Cardiac septum (tissue), 1 donor: Measurements from ENCODE around the gene CAPG. TPM values are rescaled to one million over a fixed set of nuclear protein-coding genes. Genes with fewer than 3 reads are reported as not detected.
"Not testable (repeated sequence)": the region's sequence is repeated elsewhere in the genome, so short reads cannot be mapped to it uniquely, and the experiment has no call there.

Source experiments
- DNase-seq: peaks from one replicate; pipeline ENCODE4 v3.0.0-alpha.2; 2020; ENCODE audit warnings: low spot score
- intact Hi-C: fragments of 100-400 bp; cut with DNase I; formaldehyde crosslinking; loops from one replicate; pipeline ENCODE4 v1.14.0; 2022
- total RNA-seq: library from RNA; stranded (reverse); fragmentation: NEBNext Ultra II Directional; extraction: Animal tissue kit (Norgen Biotek cat#: 25700); gene quantifications from one replicate; pipeline ENCODE4 v1.2.1, GENCODE V29; 2021
- donor health status: DM: no; HTN: no; CAD: no.

CAPG gene
- total RNA-seq, 1 donor from 2014 or later, result 7.4 TPM

DNA sequence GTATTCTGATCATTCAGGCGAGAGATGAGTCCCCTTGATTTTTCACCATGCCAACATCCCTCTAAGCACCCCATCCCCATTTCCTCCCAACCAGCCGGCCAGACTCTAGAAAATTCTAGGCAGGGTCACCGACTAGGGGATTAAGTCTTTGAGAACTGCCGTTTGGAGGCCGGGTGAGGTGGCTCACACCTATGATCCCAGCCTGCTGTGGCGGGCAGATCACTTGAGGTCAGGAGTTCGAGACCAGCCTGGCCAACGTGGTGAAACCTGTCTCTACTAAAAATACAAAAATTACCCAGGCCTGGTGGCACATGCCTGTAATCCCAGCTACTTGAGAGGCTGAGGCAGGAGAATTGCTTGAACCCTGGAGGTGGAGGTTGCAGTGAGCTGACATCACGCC is 29.4 kb upstream of the CAPG start:
- not testable (repeated sequence) for DNase-seq
- intact Hi-C loops, result loop anchor here (2.0 kb wide), 1 partner anchor 99 kb away; the partner anchor contains the start of gene MAT2A

DNA sequence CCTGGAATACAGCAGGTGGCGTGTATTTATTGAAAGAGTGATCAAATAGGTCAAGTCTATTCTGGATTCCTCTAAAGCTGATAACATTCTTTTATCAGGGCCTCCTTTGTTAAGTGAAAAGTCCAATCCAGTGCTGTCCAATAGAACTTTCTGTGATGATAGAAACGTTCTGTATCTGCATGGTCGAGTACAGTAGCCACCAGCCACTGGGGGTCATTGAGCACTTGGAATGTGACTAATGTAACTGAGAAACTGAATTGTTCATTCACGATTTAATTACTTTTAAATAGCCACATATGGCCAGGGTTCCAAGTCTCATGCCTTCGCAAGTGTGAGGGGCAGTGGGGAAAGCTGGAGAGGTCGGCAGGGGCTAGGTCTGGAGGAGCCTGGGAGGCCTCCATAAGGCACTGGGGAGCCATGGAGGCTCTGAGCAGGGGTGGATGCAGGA is 28.9 kb upstream of the CAPG start:
- intact Hi-C loops, result loop anchor here (2.0 kb wide), 1 partner anchor 100 kb away; the partner anchor contains the start of gene MAT2A
- DNase-seq, result no peak

DNA sequence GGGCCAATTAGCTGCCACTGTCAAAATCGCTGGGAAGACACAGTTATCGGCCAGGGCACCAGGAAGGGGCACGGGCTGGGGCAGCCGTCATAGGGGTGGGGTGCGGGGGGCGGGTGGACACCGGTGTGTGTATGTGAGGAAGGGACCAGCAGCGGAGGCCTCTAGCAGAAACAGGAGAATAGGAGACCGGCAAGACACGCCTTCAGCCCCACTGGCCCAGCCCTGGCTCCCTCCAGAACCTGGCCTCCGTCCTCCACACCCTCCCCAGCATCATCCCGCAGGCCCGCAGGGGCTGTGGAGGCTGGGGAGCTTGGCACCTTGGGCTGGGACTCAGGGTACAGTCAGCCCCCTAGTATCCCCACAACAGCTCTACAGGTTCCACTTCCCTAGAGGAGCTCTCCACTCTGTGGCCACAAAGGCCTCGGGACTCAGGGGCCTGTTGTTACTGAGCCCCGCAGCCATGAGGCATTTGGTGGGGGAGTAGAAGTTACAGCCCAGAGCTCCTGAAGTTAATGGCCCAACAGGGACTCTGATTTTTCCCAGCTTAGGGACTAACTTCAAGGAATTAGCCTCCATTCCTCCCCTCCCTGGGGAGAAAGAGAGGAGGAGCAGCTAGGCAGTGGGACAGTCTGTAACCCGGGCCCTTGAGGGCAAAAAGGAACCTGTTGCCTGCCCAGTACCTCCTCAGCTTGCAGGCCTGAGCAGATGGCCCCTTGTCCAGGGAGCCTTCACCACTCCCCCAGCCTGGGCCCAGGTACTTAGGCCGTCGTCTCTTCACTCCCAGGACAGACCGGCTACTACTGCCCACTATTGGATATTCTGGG is 28.2 kb upstream of the CAPG start:
- intact Hi-C loops, result loop anchor here (2.0 kb wide), 1 partner anchor 100 kb away; the partner anchor contains the start of gene MAT2A
- DNase-seq, result no peak

DNA sequence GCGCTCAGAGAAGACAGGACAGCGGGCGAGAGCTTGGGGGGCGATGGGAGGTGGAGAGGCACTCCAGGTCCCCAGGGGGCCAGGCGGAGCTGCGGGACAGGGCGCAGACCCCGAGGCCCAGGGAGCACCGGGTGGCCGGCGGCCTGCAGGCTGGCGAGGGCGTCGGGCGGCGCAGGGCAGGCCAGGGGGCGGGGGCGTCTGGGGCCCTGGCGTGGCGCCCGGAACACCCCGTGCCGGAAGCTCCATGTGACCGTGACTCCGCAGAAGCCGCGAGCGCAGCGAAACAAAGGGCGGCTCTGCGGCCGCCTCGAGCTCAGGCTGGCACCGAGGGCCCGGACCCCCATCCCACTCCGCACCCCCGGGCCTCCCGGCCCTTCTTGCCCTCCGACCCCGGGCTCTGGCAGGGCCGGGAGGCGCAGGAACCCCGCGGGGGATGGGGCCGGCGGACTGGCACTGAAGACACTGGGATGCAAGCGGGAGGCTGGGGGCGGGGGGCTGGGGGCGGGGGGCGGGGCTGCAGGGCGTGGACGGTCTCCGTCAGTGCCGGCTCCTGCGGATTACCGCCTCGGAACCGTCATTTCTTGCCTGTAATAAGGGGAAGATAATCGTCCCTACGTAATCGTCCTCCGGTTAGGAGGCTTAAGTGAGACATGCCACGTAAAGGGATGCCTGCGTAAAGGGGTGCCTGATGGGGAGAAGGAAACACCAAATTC is 27.5 kb upstream of the CAPG start:
- intact Hi-C loops, result loop anchor here (2.0 kb wide), 2 partner anchors 59 to 101 kb away; partner anchors contain the start of gene MAT2A
- DNase-seq, result peak; percentile 94

DNA sequence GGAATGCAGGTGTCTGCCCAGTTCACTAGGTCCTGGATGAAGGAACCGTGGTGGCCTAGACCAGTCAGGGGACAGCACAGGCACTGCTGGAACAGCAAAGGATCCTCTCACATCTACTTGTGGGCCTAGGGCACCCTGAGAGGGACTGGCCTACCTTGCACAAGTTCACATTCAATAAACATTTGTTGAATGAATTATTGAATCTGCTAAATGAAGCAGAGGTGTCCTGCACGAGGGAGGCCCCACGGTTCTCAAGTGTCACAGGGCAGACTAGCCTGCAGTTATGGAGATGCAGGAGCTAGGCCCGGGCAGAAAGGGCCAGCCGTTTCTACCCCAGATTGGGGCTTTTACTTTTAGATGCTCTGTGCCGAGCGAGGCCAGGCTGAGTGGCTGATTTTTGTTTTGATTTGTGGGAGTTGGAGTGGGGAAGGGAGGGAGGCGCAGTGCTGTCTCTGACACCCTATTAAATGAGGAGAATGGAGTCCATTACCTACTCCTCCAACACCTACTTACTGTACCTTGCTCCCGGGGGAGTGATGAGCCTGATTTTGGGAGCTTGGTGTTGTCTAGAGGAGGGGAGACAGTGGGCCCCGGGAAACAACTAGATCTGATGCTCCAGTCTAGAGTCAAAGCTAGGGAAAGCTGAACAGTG is 26.8 kb upstream of the CAPG start:
- no peak for DNase-seq
- intact Hi-C loops, result loop anchor here (2.0 kb wide), 1 partner anchor 60 kb away; no protein-coding TSS in a partner anchor

DNA sequence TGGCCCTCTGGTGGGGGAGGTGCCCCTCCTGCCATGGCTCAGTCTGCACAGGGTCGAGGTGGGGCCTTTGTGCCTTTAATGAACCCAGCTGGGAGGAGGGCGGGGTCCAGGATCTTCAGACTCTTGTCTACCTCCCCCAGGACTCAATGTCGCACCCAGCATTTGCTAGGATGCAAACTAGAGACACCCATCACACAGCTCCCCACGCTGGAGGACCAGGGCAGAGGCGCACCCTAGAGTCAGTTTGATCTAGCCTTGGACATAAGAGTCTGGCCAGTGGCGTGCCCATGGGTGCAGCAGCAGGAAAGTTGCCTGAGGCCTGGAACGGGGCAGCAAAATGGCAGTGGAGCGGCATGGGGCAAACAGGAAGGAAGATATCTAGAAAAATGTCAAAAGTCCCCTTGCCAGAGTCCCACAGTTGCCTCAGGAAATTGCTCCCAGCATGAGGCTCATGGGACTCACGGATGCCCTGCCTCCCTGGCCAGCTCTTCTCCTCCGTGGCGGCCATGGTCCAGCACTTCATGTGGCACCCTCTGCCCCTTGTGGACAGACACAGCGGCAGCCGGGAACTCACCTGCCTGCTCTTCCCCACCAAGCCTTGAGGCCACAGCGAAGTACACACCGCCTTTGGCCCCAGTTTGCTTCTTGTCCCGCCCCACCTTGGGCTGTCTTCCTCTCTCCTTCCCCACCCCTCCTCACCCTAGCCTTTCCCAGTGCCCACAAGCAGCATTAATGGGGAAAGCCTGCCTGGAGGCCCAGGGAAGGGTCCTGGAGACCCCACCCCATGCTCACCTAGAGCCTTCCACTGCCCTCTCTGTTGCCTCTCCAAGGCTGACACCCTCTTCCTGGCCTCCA is 26.0 kb upstream of the CAPG start:
- intact Hi-C loops, result loop anchor here (2.0 kb wide), 1 partner anchor 61 kb away; no protein-coding TSS in a partner anchor
- no peak for DNase-seq

DNA sequence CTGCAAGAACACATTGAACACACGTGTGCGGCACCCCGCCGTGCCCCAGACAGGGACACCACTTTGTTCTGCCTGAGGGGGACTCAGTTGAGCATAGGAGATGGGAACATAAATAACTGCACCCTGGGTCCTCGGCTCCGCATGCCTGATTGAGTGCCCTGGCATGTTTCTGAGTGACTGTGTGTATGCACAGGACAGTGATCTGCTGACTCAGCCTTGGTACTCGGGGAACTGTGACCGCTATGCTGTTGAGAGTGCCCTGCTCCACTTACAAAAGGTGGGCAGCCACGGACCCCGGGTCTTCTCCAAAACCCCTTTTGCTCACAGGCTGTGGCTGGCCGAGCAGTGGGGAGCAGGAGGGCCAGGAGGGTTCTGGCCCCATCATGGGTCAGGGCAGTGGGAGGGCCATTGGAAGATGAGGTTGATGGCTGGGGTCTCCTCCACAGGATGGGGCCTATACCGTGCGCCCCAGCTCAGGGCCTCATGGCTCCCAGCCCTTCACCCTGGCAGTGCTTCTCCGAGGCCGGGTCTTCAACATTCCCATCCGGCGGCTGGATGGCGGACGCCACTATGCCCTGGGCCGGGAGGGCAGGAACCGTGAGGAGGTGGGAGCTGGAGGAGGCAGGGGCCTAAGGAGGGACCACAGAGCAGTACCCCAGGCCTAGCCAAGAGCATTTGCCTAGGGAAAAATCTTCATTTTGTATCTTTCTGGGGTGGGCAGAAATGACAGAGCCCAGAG is 25.2 kb upstream of the CAPG start:
- intact Hi-C loops, result no loop called here
- DNase-seq, result no peak

DNA sequence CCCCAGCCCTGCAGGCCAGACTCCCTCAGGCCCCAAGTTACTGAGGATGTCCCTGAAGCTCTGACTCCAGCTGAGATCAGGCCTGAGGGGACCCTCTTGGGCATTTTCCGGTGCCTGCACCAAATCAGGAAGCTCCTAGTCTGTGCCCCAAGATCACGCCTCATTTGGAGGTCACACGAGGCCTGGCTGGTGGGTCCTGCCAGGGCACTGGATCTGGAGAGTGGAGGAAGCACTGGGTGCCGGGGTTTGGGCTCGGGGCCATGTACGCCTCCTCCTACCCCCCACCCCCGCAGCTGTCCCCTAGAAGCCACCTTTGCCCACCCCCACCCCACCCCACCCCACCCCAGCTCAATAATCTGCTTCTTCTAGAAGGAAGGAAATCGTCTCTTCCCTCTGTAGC is 24.5 kb upstream of the CAPG start:
- intact Hi-C loops, result no loop called here
- no peak for DNase-seq

DNA sequence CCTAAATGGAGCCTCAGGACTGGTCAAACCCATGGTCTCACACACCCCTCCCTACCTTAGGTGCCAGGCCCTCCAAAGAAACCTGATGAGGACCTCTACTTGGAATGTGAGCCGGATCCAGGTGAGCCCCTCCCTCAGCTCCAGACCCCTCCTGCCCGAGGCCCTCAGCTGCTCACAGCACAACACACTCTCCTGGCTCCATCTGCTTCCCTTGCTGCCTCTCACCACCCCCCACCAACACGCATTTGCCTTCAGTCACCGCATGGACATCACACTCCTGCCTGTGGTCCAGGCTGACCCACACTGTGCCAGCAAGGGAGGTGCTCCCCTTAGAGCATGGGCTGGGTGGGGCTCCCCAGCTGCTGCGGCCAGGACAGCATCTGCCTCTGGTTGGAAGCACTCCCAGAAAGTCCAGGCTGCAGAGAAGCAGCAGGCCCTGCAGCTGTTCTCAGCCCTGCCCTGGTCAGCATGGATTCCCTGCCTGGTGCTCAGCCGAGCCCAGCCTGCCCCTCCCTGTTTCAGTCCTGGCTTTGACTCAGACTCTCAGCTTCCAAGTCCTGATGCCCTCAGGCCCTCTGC is 23.4 kb upstream of the CAPG start:
- peak; percentile 87 for DNase-seq
- intact Hi-C loops, result no loop called here

DNA sequence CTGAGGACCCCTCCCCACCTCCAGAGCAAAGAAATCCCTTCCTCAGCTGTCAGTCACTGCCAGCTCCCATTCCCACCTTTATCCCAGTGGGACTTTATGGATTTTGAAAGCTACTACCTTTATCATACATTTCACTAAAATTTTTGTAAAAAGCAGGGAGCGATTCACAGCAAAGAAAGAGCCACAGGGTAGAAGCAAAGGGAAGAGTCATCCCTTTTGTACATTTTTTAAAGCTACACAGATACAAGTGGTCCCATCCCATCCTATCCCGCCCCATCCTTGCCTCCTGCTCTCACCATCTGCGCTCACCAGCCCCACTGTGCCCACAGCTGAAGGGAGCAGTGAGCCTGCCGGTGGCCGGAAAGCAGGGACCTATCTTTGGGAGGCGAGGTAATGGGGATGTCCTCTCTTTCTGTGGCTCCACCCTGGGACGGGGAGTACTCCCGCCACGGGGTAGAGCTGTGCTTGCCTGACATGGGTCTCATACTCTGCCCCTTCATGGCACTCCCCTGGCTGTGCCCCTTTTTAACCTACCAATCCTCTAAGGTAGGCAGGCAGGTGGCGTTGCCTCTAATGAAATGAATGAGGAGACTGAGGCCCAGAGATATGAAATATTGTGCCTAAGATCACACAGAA is 21.5 kb upstream of the CAPG start:
- intact Hi-C loops, result no loop called here
- no peak for DNase-seq

DNA sequence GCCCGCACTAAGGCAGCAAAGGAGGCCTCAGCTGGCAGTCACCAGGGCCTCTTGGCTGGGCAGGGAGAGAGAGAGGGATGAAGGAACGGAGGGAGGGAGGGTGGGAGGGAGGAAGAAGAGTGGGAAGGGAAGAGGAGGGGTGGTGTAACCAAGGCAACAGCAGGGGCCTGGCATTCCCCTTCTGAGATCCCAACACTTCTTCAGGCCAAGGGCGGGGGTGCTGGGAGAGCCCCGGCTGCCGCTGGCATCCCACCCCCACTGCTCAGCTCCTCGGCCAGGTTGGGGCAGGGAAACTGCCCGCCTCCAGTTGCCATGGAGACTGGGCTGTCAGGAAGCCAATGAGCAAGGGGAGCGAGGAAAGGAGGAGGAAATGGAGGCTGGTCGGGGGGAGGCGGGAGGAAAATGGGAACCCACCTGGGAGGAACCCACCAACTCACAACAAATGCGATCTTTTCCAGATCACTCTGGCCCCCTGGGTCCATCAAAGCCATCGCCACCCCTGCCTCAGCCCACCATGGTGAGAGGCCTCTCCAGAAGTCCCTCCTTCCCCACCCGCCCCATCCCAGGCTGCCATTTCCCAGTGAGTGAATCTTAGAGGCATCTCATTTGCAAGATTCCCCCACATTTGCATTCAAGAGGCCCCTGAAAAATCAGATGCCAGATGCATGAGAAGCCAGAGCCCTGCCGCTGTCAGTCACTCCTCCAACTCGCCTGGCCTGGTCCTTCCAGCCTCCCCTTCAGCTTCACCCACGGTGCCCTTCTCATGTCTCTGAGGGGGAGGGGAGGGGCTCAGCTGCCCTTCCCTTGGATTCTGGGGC is 20.8 kb upstream of the CAPG start:
- intact Hi-C loops, result no loop called here
- DNase-seq, result no peak

DNA sequence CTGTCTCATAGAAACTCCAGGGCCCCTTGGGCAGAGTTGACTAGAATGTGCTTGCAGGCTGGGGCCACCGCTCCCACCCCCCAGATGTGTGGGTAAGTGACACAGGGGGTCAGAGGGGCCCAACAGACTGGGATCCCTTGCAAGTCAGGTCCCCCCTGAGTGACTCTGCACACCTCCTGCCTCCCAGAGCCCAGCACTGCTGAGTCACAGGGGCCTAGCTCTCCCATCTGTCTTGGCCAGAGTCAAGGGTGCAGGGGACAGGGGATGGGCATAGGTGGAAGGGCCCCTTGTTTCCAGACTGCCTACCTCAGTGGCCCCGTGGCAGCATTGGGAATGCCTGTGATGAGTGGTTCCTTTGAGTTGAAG is 19.7 kb upstream of the CAPG start:
- intact Hi-C loops, result no loop called here
- DNase-seq, result no peak

DNA sequence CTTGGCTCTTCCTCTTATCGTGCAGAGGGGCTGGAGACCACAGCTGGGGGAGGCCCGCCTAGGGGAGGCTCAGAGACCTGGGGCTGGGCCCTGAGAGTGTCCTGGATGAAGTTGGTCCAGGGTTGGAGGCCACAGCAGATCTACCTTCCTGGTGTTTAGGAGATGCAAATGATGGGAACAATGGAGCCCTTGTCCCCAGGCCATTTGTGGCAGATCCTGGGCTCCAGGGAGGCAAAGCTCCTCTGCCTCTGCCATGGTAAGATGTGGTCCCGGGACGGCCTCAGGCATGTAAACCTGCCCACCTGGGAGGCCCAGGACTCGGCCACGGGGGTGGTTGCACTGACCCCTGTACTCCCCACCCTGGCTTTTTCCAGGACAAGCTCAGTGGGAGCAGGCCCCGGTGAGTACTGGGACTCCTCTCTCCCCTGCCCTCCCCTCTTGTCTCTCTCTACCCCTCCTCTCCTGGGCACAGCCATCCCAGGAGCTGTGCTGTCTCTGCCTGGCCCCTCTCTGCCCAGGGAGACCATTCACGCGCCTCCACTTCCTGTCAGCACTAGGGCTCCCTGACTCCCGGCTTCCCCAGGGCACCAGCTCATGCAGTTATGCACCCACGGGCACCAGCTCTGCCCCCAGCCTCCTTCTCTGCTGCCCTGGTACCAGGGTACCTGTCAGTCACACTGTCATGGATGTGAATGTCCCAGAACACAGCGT is 19.2 kb upstream of the CAPG start:
- intact Hi-C loops, result no loop called here
- DNase-seq, result no peak

DNA sequence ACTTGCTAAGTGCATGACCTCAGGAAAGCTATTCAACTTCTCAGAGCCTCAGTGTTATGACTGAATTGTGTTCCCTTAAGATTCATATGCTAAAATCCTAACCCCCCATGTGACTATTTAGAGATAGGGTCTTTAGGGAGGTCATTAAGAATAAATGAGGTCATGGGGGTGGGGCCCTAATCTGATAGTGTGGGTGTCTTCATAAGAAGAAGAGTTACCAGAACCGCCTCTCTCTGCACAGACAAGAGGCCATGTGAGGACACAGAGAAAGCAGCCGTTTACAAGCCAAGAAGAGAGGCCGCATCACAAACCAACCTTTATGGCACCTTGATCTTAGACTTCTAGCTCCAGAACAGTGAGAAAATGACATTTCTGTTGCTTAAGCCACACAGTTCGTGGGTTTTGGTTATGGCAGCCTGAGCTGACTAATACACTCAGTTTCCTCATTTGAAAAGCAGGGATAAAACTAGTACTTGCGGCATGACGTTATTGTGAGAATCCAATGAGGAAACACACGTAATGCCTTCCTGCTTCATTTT is 18.2 kb upstream of the CAPG start:
- DNase-seq, result no peak
- intact Hi-C loops, result no loop called here

DNA sequence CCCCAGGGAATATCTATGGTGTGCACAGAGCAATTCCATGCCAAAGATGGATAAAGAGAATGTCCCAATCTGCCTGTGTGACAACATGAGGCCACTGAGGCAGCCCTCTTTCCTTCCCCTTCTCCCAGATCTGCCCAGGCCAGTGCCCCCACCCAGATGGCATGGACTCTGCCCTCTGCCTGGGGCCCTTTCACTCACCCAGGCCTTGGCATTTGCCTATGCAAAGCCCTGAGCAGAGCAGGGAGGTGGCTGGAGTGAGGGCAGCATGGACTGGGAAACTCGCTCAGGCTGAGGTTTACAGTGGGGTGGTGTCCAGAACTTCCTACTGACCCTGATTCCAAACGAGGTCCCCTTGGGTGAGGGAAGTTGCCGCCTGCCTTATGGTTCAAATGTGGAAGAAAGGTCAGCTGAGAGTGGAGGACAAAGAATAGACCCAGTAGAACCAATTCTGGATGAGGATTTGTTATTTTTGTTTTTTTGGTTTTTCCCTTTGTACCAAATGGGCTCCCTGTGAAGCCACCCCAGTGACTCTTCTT is 17.2 kb upstream of the CAPG start:
- intact Hi-C loops, result no loop called here
- DNase-seq, result no peak

DNA sequence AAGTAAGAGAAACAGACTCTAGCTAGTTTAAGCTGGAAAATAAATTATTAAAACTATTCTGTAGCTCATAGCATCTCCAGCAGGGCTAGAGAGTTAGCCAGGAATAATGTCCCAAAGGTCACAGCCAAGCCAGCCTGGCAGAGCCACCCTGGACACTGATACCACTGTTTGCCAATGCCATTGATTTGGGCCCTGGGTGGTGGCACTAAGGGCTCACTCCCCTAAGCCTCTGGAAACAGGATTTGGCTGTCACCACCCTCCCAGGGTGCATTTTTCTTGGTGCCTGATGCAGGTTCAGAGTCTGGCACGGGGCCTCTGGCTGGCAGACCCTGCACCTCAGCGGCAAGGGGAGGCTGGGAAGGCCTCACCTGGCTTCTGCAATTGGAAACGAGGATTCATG is 15.4 kb upstream of the CAPG start:
- DNase-seq, result no peak
- intact Hi-C loops, result no loop called here
